ENCODE measurements around the gene SYT8. TPM values are rescaled to one million over a fixed set of nuclear protein-coding genes. Genes with fewer than 3 reads are reported as not detected.

Gene SYT8
- total and polyA plus RNA-seq, 2 experiments from 2014 or later = not detected

- Mint-ChIP-seq H3K9me3 (no peaks in the 10 kb centered on the region), H3K27me3 (ENCODE audit: insufficient read depth, low read depth, poor library complexity) (peaks cover 10% of the 10 kb centered on the region), H3K36me3 (ENCODE audit: low read depth) (no peaks in the 10 kb centered on the region), H3K4me3 (no peak overlapping the region), H3K27ac (no peak overlapping the region), H3K4me1 (peaks cover 5% of the 10 kb centered on the region; the same call in 1 of the 3 replicates)
- TF ChIP-seq ZNF462 (CRISPR knock-in tag; IDR thresholded peaks at IDR 0.05) (no peak), ETS1 (IDR thresholded peaks at IDR 0.05) (no peak), NANOG (IDR thresholded peaks at IDR 0.05; ENCODE audit: borderline replicate concordance) (no peak), POLR2AphosphoS5 (IDR thresholded peaks at IDR 0.05; ENCODE audit: low read depth) (no peak), EZH2phosphoT487 (IDR thresholded peaks at IDR 0.05; ENCODE audit: unreplicated experiment) (no peak), CTCF (conservative IDR thresholded peaks at IDR 0.05; ENCODE audit: low read depth in 2 of 2) (no peak), ZNF331 (CRISPR knock-in tag; IDR thresholded peaks at IDR 0.05; ENCODE audit: low read depth) (no peak), CREB1 (CRISPR knock-in tag; IDR thresholded peaks at IDR 0.05; ENCODE audit: low read depth) (no peak), EZH2 (IDR thresholded peaks at IDR 0.05; ENCODE audit: low read depth, unreplicated experiment) (no peak), ZNF114 (CRISPR knock-in tag; IDR thresholded peaks at IDR 0.05) (no peak), STAT1 (IDR thresholded peaks at IDR 0.05; ENCODE audit: unreplicated experiment) (no peak), REST (IDR thresholded peaks at IDR 0.05; ENCODE audit: unreplicated experiment) (no peak), JUNB (IDR thresholded peaks at IDR 0.05; ENCODE audit: unreplicated experiment) (no peak)
- no peak for ATAC-seq
- no peaks in the 10 kb centered on the region for H3K27me3 ChIP-seq (ENCODE audit: insufficient read depth)
- H3K4me1 ChIP-seq (ENCODE audit: insufficient read depth) = no peaks in the 10 kb centered on the region; the same call in 1 of the 2 replicates
- no peak overlapping the region for H3K4me2 ChIP-seq
- no peaks in the 10 kb centered on the region for H3K79me2 ChIP-seq (replicated peaks; ENCODE audit: insufficient read depth)
- no peak for DNase-seq (ENCODE audit: low spot score)
- H3K9me2 ChIP-seq (ENCODE audit: insufficient read depth) = no peaks in the 10 kb centered on the region
- no peak overlapping the region for H3K27ac ChIP-seq (ENCODE audit: low read depth)
- no peak overlapping the region for H3K4me3 ChIP-seq
- H3F3A ChIP-seq (replicated peaks; ENCODE audit: low read depth) = no peaks in the 10 kb centered on the region
- H3K36me3 ChIP-seq (ENCODE audit: insufficient read depth) = no peaks in the 10 kb centered on the region
- H4K20me1 ChIP-seq (replicated peaks; ENCODE audit: insufficient read depth) = no peaks in the 10 kb centered on the region
- no peak overlapping the region for H2AFZ ChIP-seq
These were observed 1.5 kb downstream of the SYT8 start for GRCh38 chr11:1836011-1836945.

Measured in GM23338 (cell line).